HUES48 (cell line): ENCODE results near the gene FCN1.

Source experiments
- H3K27ac ChIP-seq: one replicate; pipeline ENCODE4 v1.7.0; 2013; ENCODE audit warnings: low read depth, low read length, inconsistent platforms
- H3K27me3 ChIP-seq: 2 replicates; pipeline ENCODE4 v1.6.1; 2013; ENCODE audit warnings: mild to moderate bottlenecking, low read length; ENCODE audit not compliant: control insufficient read depth, insufficient read depth
- H3K36me3 ChIP-seq: 2 replicates; pipeline ENCODE4 v1.6.1; 2013; ENCODE audit warnings: low read length; ENCODE audit not compliant: control insufficient read depth, insufficient read depth
- H3K4me1 ChIP-seq: 2 replicates; pipeline ENCODE4 v1.6.1; 2013; ENCODE audit warnings: mild to moderate bottlenecking, low read length; ENCODE audit not compliant: control insufficient read depth, insufficient read depth
- H3K4me3 ChIP-seq: 2 replicates; pipeline ENCODE4 v1.5.1; 2013; ENCODE audit warnings: mild to moderate bottlenecking, low read depth, low read length
- H3K9ac ChIP-seq: 2 replicates; pipeline ENCODE4 v1.6.1; 2013; ENCODE audit warnings: mild to moderate bottlenecking, low read depth, low read length, moderate library complexity
- H3K9me3 ChIP-seq: 2 replicates; pipeline ENCODE4 v1.6.1; 2013; ENCODE audit warnings: low read length; ENCODE audit not compliant: control insufficient read depth, insufficient read depth

Gene FCN1

DNA sequence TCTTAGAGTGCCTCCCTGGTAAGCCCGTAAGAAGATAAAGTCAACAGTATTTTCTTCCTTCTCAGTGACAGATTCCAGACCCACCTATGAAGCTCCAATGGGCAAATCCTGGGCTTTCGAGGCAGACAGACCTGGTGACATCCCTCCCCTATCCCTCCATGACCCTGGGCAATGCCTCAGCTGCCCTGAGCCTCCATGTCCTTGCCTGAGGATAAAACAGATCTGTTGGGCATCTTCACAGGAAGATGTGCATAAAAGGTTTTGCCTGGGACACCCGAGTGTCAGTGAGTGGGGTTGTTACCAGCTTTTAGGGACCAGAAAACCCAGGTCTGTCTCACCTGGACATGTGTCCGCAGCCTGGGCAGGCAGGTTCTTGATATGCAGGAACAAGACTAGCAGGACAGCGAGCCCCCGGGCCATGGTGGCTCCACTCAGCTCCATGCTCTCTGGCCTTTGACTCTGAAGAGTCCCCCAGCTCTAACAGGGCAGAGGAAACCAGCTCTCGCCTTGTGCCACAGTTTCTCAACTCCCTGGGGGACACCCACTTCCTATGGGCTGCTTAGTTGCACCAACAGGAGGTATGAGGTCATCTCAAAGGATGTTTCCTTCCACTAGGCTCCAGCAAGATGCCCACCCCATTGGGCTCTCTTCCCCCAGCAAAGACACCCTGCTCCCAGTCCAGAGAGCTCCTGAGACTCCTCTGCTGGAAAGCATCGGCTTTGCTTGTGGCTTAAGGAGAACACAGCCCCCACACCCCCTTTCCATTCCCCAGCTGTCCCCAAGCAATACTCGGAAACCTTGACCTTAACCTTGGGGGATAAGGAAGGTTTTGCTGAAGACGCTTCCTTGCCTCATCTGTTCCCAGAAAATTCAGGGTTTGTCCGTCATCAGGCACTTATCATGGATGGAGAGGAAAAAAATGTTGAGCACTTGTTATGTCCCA lies at the start of gene FCN1:
Gene FCN1 (minus strand): TSS at position 482 of the 943 bp plus-strand sequence. CDS start 41 bp downstream, at position 441.
- H3K27me3 ChIP-seq, result no peaks in the 10 kb centered on the region
- H3K4me3 ChIP-seq, result no peak within 1 kb of the TSS
- H3K36me3 ChIP-seq, result no peaks in the 10 kb centered on the region
- no peak within 1 kb of the TSS for H3K27ac ChIP-seq
- H3K9ac ChIP-seq, result no peak within 1 kb of the TSS
- H3K4me1 ChIP-seq, result no peaks in the 10 kb centered on the region
- peaks cover 5% of the 10 kb centered on the region; the same call in 1 of the 2 replicates for H3K9me3 ChIP-seq

DNA sequence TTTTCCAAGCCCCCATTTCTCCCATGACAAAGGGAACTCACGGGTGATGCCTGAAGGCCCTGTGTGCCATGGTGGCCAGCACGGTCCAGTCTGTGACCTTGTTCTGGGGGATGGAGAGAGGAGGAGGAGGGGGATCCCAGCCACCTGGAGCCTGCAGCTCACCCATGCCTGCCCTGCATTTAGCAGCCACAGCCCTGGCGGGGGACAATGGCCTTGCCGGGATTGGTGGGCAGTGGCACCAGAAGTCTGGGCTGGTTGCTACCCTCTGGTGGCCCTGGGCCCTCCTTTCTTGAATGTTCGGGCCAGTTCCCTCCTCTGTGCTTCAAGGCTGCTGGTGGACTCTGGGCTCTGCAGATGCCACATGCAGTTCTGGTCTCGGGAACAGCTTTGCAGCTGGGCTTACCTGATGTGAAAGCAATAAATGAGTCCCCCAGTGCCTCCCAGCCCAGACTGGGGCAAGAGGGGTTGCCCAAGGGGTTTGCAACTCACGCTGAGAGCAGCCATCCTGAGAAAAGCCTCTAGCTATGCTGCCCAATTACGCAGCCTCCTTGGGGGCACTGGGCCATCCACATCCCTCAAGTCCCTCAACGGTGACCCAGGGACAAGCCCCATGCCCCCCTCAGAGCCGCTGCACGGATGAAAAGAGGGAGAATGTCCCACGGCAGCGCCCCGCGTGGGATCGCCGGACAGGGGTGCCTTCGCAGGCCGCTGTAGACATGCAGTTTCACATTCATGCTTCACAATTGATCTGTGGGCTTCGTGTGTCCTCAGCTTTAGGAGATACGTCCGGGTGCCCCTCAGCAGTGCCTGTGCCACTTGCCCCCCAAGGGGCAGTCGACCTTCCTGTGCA lies 49.2 kb upstream of the FCN1 start:
- Histone ChIP-seq H3K36me3 (no peaks in the 10 kb centered on the region), H3K4me1 (no peaks in the 10 kb centered on the region; the same call in 1 of the 2 replicates), H3K27ac (no peak overlapping the region), H3K9me3 (no peaks in the 10 kb centered on the region), H3K4me3 (no peak overlapping the region), H3K9ac (no peak overlapping the region), H3K27me3 (no peaks in the 10 kb centered on the region)

GRCh38 chr9:134966270-134966669 lies 48.6 kb upstream of the FCN1 start:
- H3K9ac ChIP-seq, result no peak overlapping the region
- no peak overlapping the region for H3K4me3 ChIP-seq
- H3K27me3 ChIP-seq, result no peaks in the 10 kb centered on the region
- H3K36me3 ChIP-seq, result no peaks in the 10 kb centered on the region
- H3K4me1 ChIP-seq, result no peaks in the 10 kb centered on the region; the same call in 1 of the 2 replicates
- no peaks in the 10 kb centered on the region for H3K9me3 ChIP-seq
- no peak overlapping the region for H3K27ac ChIP-seq

DNA sequence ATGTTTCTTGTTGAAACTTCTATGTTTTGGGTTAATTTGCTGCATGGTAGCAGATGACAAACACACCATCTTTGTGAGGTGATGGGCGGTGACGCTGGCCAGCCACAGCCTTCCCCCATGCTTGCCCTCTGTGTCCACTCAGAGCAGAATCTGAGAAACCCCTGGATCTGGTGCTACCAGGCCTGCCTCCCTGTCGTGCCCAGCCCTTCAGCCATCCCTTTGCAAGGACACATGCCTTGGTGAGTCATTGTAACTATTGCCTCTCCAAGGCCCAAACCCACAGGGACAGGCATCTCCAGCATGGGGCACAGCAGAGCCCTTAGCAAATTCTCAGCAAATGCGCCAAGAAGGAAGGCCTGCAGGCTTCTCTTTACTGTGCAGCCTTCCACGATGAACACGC lies 48.1 kb upstream of the FCN1 start:
- H3K27ac ChIP-seq, result no peak overlapping the region
- H3K4me3 ChIP-seq, result no peak overlapping the region
- H3K9me3 ChIP-seq, result no peaks in the 10 kb centered on the region
- H3K36me3 ChIP-seq, result no peaks in the 10 kb centered on the region
- no peak overlapping the region for H3K9ac ChIP-seq
- H3K27me3 ChIP-seq, result no peaks in the 10 kb centered on the region
- no peaks in the 10 kb centered on the region; the same call in 1 of the 2 replicates for H3K4me1 ChIP-seq

GRCh38 chr9:134965411-134965810 lies 47.7 kb upstream of the FCN1 start:
- H3K27ac ChIP-seq, result no peak overlapping the region
- H3K9me3 ChIP-seq, result no peaks in the 10 kb centered on the region
- H3K4me1 ChIP-seq, result no peaks in the 10 kb centered on the region; the same call in 1 of the 2 replicates
- H3K4me3 ChIP-seq, result no peak overlapping the region
- H3K27me3 ChIP-seq, result no peaks in the 10 kb centered on the region
- H3K36me3 ChIP-seq, result no peaks in the 10 kb centered on the region
- H3K9ac ChIP-seq, result no peak overlapping the region

- no peak overlapping the region for H3K4me3 ChIP-seq
- H3K27me3 ChIP-seq, result no peaks in the 10 kb centered on the region
- no peak overlapping the region for H3K9ac ChIP-seq
- no peaks in the 10 kb centered on the region; the same call in 1 of the 2 replicates for H3K4me1 ChIP-seq
- H3K27ac ChIP-seq, result no peak overlapping the region
- no peaks in the 10 kb centered on the region for H3K36me3 ChIP-seq
- no peaks in the 10 kb centered on the region for H3K9me3 ChIP-seq
Observed at GRCh38 chr9:134964271-134965055, 46.8 kb upstream of the FCN1 start.

- H3K9ac ChIP-seq, result no peak overlapping the region
- no peak overlapping the region for H3K4me3 ChIP-seq
- H3K27ac ChIP-seq, result no peak overlapping the region
- H3K36me3 ChIP-seq, result no peaks in the 10 kb centered on the region
- no peaks in the 10 kb centered on the region; the same call in 1 of the 2 replicates for H3K4me1 ChIP-seq
- no peaks in the 10 kb centered on the region for H3K9me3 ChIP-seq
- H3K27me3 ChIP-seq, result no peaks in the 10 kb centered on the region
Observed at GRCh38 chr9:134963546-134963945, 45.8 kb upstream of the FCN1 start.

DNA sequence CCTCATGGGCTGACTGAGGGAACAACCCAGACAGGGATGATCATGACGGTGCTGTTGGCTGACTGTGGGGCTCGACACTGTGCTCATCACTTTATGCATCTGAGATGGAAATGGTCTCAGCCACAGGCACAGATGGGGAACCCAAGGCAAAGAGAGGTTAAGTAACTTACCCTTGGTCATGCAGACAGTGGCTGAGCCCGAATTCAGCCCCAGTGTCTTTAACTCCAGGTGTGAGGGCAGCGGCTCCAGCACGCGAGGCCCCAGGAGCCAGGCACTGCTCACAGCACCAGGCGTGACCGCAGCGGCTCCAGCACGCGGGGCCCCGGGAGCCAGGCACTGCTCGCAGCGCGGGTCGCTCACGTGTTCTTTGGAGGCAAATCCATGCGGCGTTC lies 45.3 kb upstream of the FCN1 start:
- no peaks in the 10 kb centered on the region for H3K9me3 ChIP-seq
- H3K27ac ChIP-seq, result no peak overlapping the region
- H3K36me3 ChIP-seq, result no peaks in the 10 kb centered on the region
- H3K9ac ChIP-seq, result no peak overlapping the region
- no peaks in the 10 kb centered on the region; the same call in 1 of the 2 replicates for H3K4me1 ChIP-seq
- H3K4me3 ChIP-seq, result no peak overlapping the region
- H3K27me3 ChIP-seq, result no peaks in the 10 kb centered on the region

- Histone ChIP-seq H3K27me3 (no peaks in the 10 kb centered on the region), H3K36me3 (no peaks in the 10 kb centered on the region), H3K27ac (no peak overlapping the region), H3K9me3 (no peaks in the 10 kb centered on the region), H3K4me3 (no peak overlapping the region), H3K4me1 (no peaks in the 10 kb centered on the region), H3K9ac (no peak overlapping the region)
Observed at GRCh38 chr9:134962065-134962972, 44.6 kb upstream of the FCN1 start.
